Activated CD8-positive, alpha-beta memory T cell treated with anti-CD3 and anti-CD28 coated beads, Interleukin-2, amount 50 U/mL, for 24 hours (primary cell): Measurements from ENCODE around the gene MOGAT2.
"Not testable (repeated sequence)": the region's sequence is repeated elsewhere in the genome, so short reads cannot be mapped to it uniquely, and the experiment has no call there.

Experiments
- DNase-seq: peaks from one replicate; pipeline ENCODE4 v3.0.0-alpha.2; 2020; ENCODE audit errors: extremely low read depth

The MOGAT2 gene

DNA sequence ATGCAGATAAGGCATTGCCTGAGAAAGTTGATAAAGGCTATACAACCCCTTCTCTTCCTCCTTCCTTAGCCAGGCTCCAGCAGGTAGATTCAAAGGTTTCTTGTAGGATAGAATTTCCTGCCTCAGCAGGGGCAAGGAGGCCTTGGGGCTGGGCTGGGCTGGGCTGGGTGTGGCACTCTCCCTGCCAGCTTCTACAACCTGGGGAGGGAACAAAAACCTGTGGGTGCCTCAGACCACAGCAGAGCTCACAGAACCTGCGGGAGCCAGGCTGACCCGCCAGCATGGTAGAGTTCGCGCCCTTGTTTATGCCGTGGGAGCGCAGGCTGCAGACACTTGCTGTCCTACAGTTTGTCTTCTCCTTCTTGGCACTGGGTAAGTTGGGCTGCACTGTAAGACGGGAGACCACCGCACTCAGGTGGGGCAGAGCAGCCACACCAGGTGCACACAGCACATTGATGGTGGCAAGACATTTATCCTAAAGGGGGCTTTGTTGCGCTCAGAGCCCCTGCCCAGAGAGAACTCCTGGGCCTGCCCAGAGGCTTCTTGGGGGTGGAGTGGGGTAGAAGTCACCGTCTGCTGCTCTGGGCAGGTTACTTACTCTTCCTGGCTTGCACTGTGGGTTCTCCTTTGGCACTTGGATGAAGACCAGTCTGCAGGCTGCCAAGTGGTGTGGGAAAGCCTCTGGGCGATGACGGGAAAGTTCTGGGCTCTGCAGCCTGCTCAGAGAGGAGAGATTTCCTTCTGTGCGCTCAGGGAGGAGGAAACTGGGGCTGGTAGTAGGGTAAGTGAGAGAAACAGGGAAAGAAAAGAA is at the start of gene MOGAT2:
TSS of gene MOGAT2 (plus strand) at position 231 of the 811 bp plus-strand sequence. CDS start at position 282, 51 bp downstream.
- no peak for DNase-seq

DNA sequence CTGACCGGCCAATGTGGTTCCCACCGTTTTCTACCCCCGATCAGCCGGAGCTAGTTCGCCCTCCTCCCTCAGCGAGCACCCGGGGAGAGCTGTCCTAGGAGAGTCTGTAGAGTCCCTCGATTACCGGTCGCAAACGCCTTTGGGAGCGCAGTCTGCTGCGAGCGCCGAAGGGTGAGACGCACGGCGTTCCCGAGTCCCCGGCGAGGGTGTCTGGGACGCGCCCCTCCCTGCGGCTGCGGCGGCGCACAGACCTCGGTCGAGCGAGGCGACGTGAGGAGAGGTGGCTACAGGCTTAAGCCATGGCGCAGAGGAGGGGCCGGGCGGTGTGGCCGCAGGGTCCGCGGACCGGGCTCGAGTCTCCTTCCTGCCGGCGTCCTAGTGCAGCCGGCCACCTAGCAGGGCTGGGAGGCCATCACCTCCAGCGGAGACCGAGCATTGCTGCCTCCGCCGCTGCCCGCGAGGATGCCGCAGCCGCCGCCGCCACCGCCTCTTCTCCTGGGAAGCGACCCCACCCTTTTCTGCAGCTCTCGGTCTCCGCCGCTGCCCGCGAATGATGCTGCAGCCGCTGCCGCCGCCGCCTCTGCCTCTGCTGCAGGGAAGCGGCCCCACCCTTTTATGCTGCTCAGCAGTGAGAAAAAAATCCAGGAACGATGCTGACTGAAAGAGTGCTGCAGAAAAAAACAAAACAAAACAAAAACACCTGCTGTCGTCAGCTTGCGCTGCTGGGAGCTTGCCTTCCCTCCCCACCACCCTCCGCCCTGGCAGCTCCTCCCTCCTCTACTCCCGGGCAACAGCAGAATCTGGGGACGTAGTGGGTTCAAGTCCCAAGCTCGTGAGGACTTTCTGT is 49.0 kb upstream of the MOGAT2 start, which contains the start of gene MAP6:
TSS of gene MAP6 (minus strand) at position 588 of the 847 bp plus-strand sequence. CDS start 669 bp downstream, outside the sequence.
- no peak for DNase-seq

DNA sequence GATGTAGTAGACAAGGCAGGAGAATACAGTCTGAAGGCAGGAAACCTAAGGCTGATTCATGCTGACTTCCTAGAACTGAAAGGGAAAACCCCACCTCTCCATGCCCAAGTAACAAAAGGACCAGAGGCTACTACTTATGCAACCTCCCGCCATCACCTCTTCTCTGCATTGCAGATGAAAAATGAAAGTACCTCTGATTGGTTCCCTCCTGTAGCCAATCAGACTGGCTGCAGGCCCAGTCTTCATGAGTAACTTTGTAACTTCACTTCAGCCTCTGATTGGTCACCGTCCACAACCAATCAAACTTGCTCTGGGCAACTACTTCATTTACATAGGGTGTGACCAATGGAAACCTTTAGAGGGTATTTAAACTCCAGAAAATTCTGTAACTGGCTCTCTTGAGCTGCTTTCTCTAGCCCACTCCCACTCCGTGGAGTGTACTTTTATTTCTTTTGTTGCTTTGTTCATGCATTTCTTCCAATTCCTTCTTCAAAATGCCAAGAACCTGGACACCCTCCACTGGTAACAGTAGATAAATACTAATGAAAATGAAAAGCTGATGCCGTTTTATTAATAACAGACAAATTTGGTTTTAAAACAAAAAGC is 43.6 kb upstream of the MOGAT2 start:
- no peak for DNase-seq

DNA sequence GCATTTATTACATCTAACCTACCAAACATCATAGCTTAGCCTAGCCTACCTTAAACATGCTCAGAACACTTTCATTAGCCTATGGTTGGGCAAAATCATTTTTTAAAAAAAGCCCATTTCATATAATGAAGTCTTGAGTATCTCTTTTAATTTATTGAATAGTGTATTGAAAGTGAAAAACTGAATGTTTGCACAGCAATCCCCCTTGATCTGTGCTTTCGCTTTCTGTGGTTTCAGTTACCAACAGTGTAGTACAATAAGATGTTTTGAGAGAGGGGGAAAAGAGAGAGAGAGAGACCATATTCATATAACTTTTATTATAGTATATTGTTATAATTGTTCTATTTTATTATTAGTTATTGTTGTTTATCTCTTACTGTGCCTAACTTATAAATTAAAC is 40.4 kb upstream of the MOGAT2 start:
- no peak for DNase-seq

DNA sequence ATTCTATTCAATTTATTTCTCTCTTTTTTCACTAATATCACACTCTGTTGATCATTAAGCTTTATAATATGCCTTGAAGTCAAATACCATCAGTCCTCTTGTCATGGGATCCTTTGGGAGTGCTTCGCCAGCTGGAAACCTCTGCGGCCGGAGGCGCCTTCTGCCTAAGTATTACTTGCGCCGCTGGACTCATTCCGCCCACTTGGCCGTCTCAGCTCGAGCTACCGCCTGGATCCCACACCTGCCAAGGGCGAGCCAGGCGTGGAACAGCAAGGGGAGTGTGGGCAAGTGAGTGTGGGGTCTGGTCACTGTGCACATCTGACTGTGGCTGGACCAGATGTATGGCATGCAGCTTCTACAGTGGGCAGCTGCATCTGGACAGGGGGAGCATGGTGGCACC is 39.7 kb upstream of the MOGAT2 start:
- no peak for DNase-seq

DNA sequence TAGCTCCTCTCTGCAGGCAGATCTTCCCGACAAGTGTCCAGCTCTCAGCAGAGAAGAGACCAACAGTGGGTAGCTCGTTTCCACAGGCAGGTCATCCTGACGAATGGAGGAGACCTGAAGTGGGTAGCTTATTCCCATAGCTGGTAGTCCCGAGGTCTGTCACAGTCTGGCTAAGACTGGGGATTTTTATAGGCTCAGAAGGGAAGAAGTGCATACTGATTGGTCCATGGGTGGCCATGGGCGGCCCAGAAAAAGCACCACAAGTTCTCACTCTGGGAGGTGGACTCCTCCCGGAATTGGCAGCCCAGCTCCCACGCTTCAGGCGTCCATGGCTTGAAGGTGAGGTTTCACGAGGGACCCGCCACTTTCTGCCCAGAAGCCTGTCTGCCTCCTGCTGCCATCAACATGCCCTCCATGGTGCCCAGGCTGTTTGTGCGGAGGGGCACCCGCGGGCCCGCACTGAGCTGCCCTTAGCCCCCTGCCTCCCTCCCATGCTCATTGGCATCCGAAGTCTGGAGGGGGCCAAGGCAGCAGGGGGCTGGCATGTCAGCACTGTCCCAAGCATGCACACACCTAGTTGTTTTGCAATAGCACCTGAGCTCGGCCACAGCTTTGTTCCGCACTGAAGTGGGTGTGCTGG is 38.9 kb upstream of the MOGAT2 start:
- DNase-seq = no peak

DNA sequence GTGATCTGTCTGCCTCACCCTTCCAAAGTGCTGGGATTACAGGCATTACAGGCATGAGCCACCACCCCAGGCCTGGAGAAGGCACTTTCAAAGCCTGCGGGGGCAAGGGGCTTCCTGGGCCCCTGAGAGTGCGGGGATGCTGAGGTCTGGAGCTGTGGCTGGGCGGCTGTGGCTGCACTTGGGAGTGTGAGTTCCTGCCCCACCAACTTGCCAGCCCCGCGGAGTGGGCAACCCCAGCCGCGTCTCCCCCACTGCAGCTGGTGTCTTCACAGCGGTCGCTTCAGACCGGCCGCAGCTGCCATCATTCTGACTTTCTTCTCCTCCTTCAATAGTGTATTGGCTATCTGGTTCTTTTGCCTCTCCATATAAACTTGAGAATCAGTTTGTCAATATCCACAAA is 38.1 kb upstream of the MOGAT2 start:
- DNase-seq = no peak

DNA sequence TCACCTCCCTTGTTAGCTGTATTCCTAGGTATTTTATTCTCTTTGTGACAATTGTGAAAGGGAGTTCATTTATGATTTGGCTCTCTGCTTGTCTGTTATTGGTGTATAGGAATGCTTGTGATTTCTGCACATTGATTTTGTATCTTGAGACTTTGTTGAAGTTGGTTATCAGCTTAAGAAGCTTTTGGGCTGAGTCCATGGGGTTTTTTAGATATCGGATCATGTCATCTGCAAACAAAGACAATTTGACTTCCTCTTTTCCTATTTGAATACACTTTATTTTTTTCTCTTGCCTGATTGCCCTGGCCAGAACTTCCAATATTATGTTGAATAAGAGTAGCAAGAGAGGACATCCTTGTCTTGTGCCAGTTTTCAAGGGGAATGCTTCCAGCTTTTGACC is 33.8 kb upstream of the MOGAT2 start:
- DNase-seq = not testable (repeated sequence)

DNA sequence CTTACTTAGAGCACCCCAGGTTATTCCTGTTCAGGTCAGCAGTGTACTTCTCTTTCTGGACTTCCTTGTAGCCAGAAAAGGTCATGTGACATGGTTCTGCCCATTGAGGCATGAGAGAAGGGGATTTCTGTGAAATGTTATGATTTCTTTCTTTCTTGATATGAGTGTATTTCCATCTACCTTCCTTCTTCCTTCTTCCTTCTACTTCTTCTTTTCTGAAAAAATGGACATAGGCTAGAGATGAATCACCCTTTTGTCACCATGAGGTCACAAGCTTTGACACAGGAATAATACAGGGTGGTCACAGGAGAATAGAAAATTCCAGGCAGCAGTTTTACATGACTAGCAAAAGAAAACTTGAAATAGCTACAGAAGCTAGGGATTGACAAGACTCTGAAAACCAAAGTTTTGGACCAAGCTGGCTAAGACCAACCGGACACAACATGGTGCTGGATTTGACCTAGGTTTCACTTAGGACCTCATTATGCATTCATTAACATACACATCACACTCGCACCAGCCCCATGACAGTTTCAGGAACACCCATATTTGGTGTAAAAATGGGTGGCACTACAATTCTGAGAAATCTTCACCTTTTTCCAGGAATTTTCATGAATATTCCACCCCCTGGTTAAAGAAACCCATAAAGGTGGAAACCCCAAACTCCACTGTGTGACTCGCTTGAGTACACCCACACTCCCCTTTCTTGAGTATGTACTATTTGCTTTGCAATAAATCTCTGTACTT is 27.6 kb upstream of the MOGAT2 start:
- DNase-seq = no peak

DNA sequence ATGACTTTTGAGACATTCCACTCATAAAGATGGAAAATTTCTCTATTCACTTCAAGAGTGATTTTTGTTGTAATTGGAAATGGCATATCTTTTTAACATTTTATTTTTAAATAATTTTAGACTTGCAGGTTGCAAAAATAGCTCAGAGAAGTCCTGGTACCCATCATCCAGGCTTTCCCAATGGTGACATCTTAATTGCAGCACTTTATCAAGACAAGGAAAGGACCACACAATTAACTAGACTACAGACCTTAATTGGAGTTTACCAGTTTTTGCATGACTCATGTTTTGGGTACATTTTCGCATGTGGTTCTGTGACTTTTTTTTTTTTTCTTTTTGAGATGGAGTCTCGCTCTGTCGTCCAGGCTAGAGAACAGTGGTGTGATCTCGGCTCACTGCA is 25.8 kb upstream of the MOGAT2 start:
- no peak for DNase-seq

DNA sequence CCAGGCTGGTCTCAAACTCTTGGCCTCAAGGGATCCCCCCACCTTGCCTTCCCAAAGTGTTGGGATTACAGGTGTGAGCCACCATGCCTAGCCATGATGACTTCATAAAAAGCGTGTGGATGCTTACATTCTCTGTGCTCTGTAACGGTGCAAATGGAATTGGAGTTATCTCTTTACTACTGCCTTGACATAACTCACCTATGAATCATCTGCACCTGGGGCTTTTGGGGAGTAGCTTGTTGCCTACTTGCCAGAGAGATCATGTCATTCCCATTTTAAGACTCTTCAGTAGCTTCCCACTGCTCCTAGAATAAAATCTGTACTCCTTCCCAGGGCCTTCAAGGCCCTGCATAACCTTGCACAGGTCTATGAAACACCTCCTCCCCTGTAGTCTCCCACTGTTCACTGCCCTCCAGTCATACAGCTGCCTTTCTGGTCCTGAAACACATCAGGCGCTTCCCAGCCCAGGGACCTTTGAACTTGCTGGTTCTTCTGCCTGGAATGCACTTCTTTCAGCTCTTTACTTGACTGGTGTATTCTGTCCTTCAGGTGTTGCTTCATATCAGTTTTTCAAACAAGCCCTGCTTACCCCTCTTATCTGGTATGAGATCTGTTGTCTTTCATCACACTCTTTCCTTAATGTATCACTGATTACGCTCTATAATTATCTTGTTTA is 19.6 kb upstream of the MOGAT2 start:
- no peak for DNase-seq

DNA sequence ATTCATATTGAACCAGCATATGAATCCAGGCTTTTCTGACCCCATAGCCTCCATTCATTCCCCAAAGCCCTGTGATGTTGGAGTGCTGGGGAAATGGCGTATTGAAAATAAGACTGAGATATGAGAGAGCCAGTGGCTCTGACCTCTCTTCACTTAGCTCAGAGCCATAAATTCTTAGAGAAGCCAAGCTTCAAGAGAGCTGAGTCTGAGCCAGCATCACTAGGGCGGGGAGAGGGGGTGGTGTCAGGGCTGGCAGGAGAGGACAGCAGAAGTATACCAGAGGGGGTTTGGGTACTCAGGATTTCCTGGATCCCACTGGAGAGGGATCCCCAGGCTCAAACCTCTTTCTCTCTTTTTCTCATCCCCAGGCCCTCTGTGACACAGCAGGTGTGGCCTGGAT is 16.7 kb upstream of the MOGAT2 start:
- no peak for DNase-seq

DNA sequence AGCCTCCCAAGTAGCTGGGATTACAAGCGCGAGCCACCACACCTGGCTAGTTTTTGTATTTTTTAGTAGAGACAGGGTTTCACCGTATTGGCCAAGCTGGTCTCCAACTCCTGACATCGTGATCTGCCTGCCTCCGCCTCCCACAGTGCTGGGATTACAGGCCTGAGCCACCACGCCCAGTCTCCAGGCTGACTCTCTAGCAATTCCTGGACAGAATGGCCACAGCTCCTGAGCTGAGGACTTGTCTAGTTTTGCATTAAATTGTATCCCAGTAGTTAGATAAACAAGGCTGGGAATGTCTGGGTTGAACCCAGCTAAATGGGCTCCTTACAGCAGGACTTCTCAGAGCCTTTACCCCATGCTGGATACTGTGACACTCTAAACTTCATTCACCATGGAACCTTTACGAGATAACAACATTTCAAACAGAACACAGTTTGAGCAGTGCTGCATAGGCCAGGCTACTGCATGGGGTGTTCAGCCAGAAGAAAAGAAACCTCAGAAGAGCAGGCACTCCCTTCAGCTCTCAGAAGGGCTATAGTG is 13.9 kb upstream of the MOGAT2 start:
- no peak for DNase-seq

DNA sequence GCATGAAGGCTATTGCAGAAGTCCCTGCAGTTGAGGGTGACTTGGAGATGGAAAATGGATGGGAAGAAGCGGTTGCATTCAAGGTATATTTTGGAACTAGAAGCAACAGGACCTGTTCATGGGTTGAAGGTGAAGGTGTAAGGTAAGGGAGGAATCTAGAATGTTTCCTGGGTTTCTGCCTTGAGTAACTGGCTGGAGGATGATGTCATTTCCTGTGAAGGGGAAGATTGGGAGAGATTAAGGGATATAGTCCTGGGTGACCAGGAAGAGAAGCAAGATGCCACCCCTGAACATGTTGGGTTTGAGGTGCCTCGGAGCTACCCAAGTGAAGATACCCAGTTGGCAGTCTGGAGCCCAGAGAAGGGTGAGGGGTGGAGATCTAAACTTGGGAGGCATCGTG is 12.1 kb upstream of the MOGAT2 start:
- no peak for DNase-seq

DNA sequence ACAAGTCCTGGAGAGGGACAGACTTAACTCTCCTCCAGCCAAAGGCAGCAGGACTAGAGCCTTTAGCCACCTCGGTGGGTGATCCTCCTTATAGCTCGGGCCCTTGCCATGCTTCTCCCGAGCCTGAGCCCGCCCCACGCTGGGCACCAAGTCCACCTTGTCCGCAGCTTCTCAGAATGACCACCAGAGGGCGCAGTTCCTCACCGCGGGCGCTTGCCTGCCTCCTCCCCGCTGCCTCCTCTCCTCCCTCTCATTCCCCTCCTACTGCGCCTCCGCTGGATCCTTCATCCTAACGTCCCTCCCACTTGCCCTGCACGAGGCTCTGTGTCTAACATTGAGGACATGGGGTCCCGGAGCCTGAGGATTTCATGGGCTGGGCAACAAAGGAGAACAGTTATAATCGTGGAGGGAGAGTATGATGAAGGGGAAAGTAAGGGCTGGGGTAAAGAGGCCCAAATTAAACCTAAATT is 11.3 kb upstream of the MOGAT2 start:
- DNase-seq = no peak

DNA sequence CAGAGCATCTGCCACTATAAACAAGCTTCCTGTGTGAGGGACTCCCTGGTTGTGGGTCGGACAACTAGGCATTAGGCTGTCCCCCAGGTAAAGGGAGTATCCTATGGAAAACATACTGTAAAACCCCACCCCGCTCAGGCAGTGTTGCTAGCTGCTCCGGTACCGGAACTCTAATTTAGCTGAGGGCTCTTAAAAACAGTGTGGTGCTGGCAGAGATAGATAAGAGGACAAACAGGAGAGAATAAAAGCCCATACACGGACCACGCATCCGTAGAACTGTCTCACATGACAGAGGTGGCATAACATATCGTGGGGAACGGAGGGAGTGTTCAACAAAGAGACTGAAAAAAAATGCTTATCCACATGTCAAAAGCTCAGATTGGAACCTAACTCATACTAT is 3.4 kb upstream of the MOGAT2 start:
- DNase-seq = no peak

DNA sequence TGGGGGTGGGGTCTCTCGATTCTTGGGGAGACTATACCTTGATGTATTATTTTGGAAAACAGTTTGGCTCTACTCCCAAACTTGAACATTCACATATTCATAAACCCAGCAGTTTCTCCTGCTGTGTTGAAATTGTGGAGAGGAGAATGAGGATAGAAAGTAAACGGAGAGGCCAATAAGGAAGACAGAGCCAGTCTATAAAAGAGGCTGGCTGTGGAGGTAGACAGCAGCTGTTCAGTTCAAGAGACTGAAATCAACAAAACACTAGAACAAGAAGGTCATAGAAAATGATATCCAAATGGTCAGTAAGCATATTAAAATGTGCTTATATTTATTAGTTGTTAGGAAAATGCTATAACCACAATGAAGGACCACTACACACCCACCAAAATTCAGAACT is 1.9 kb upstream of the MOGAT2 start:
- no peak for DNase-seq

DNA sequence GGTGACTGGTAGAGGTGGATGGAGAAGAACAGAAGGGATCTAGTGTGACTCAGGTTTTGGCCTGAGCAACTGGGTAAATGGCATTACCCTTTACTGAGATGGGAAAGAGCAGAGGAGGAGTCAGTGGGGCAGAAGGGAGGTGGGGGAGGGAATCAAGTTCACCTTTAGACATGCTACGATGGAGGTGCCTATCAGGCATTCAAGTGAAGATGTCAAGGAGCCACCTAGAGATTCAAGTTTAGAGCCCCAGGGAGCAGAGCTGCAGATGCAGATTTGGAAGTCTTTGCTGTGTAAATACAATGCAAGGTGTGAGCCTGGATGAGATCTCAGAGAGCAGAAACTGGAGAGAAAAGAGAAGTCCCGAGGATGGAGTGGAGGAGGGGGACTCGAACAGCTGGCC is 979 bp upstream of the MOGAT2 start:
- DNase-seq = no peak

DNA sequence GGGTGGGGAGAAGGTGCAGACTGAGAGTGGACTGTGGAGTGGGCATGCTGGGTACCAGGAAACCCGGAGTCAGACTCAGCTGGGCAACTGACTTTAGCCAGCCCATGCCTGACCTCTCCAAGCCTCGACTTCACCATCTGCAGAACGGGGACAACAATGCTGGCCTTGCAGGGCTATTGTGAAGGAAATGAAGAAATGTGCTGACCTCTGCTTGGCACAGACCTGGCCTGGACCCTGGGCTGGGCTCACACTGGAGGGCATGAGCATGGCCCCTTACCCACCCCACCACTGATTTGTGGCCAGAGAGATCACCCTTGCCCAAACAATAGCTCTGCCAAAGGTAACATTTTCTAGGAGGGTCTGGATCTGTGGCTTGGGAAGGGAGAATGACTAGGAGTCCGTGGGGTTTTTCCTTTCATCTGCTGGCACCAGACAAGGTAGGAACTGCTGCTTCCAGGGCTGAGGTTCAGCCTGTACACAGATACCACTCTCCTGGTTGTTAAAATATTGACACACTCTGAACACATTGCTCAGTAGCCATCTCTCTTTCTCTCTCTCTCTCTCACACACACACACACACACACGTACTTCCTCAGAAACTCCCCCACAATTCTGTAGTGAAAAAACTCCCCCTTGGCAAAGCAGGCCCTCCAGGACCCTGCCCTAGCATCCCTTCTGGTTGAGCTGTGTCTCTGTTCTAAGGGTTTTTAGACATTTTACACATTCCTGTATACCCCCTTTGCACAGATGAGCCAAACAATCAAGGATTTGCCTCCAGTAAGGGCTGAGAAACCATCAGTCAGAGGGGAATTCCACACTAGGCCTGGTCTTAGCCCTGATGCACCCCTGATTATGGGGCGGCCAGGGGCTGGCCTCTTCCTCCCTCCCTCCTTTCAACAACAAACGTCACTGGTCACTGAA is 1.0 kb downstream of the MOGAT2 start:
- no peak for DNase-seq
